H1 (cell line): Measurements from ENCODE around the gene CALD1.

Experiments used
- ATF3 ChIP-seq: IDR thresholded peaks from 2 replicates; pipeline ENCODE4 v1.6.1; 2011; ENCODE audit warnings: low read depth, mild to moderate bottlenecking, low read length; ENCODE audit not compliant: insufficient read depth
- GABPA ChIP-seq: IDR thresholded peaks from 2 replicates; pipeline ENCODE4 v1.6.1; 2011; ENCODE audit warnings: mild to moderate bottlenecking, low read length, moderate library complexity, borderline replicate concordance; ENCODE audit not compliant: insufficient read depth
- JUND ChIP-seq: IDR thresholded peaks from 2 replicates; pipeline ENCODE4 v1.6.1; 2011; ENCODE audit warnings: mild to moderate bottlenecking, improper control_type of control experiment, low read length
- NRF1 ChIP-seq: IDR thresholded peaks from 2 replicates; pipeline ENCODE4 v1.6.1; 2011; ENCODE audit warnings: mild to moderate bottlenecking, low read depth, low read length, improper control_type of control experiment
- POLR2A ChIP-seq, 2 experiments: IDR thresholded peaks; 1 replicate in 1 of 2; 2 replicates in 1 of 2; pipeline ENCODE4 v1.6.1; 2011; ENCODE audit warnings: low read depth in 2 of 2, low read length in 2 of 2, mild to moderate bottlenecking in 2 of 2; ENCODE audit errors: control extremely low read depth in 1 of 2
- RNF2 ChIP-seq: fragments of 200-900, 300-1000 bp; sonication (generic); IDR thresholded peaks from 2 replicates; pipeline ENCODE4 v1.7.1; 2016; ENCODE audit warnings: borderline replicate concordance, low read depth, mild to moderate bottlenecking, antibody characterized with exemption, low read length; ENCODE audit not compliant: poor library complexity, severe bottlenecking; ENCODE audit errors: missing control alignments
- TCF12 ChIP-seq: IDR thresholded peaks from 2 replicates; pipeline ENCODE4 v1.6.1; 2011; ENCODE audit warnings: low read depth, mild to moderate bottlenecking, low read length
- TF ChIP-seq, protein P1 (sequence below), 3 experiments: IDR thresholded peaks; 1 replicate in 2 of 3; 2 replicates in 1 of 3; pipeline versions ENCODE4 v1.5.1 to v1.6.1; 2011; ENCODE audit warnings: low read length in 3 of 3, mild to moderate bottlenecking in 3 of 3, inconsistent platforms in 2 of 3, low read depth in 1 of 3, moderate library complexity in 1 of 3; ENCODE audit not compliant: insufficient read depth in 1 of 3; ENCODE audit errors: control extremely low read depth in 1 of 3

DNA sequence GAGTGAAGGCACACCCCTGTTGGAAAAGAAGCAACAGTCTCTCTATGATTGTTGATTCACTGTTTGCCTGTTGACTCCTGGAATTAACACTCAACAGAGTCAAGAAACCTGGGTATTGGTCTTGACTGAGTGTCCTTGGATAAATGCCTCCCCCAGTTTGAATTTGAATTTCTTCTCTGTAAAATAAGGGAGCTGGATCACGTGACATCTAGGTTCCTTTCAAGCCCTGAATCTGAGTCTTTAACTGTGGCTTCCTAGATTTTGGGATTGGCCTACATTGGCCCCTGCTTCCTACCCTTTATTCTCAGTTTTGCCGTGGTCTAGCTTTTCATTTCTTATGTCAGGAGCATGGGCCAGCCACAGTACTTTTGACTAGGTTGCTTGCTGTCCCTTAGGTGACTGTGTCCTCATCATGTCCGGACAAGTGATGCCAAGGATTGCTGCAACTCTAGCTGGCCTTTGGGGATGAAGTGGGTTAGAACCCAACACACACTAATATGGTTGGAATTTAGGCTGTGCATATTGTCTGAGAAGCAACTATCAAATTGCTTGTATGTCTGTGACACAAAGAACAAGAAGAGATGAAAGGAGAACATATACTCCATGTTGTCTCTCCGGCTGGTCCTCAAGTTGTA is 35.4 kb downstream of the CALD1 start:
- TF ChIP-seq, protein P1, sequence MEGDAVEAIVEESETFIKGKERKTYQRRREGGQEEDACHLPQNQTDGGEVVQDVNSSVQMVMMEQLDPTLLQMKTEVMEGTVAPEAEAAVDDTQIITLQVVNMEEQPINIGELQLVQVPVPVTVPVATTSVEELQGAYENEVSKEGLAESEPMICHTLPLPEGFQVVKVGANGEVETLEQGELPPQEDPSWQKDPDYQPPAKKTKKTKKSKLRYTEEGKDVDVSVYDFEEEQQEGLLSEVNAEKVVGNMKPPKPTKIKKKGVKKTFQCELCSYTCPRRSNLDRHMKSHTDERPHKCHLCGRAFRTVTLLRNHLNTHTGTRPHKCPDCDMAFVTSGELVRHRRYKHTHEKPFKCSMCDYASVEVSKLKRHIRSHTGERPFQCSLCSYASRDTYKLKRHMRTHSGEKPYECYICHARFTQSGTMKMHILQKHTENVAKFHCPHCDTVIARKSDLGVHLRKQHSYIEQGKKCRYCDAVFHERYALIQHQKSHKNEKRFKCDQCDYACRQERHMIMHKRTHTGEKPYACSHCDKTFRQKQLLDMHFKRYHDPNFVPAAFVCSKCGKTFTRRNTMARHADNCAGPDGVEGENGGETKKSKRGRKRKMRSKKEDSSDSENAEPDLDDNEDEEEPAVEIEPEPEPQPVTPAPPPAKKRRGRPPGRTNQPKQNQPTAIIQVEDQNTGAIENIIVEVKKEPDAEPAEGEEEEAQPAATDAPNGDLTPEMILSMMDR (IDR thresholded peaks at IDR 0.05; ENCODE audit: control extremely low read depth in 1 of 3, insufficient read depth in 1 of 3, low read depth in 1 of 3, low read length in 3 of 3), result no peak
- TF ChIP-seq TCF12 (no peak), RNF2 (no peak), GABPA (no peak), JUND (no peak), POLR2A (IDR thresholded peaks at IDR 0.05; ENCODE audit: control extremely low read depth in 1 of 2, low read depth in 2 of 2, low read length in 2 of 2) (no peak), NRF1 (no peak), ATF3 (no peak)
